NCI-H2227 treated with DMSO at 0.1 percent for 48 hours (cell line): ENCODE data around the gene LHX3.

Experiments used
- DNase-seq: peaks from one replicate; lab custom pipeline; 2025; lab: John Stamatoyannopoulos, UW

LHX3 gene

GRCh38 chr9:136226680-136227407 lies 21.9 kb upstream of the LHX3 start:
- no peak for DNase-seq

DNA sequence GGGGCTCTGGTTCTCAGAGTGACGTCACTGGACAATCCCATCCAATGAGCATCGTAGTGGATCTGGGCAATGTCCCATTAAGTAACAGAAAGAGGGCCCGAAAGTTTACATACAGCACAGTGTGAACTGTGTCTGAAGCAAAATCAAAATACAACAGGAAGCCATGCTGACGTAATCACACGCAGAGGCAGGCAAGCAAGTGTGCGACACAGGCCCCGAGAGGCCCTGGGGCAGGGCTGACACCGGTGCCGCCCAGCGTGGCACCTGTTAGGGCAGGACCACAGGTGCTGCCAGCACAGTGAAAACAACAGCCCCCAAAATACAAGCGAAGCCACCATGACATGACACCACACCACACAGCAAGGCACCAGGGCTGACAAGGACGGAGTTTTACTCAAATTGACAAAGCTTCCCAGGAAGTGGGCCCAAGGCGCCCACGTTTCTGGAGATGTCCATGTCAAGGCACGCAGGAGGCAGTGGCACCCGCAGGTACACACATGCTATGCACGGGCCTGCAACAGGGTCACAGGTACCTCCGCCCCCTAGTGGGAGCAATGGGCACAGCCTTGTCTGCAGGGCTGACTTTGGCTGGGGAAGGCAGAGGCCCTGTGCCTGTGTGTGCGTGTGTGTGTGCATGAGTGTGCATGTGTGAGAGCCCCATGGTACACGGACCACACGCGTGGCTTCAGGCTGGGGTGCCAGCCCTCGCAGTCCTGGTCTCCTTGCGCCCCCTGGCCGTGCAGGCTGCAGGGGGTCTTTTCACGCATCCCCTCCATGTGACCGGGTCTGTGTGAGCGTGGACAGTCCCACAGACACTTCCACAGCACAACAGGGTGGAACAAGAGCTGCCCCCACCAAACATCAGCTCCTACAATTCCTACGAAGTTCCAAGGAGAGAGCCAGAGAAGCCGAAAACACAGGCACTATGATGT lies 21.1 kb upstream of the LHX3 start:
- no peak for DNase-seq

DNA sequence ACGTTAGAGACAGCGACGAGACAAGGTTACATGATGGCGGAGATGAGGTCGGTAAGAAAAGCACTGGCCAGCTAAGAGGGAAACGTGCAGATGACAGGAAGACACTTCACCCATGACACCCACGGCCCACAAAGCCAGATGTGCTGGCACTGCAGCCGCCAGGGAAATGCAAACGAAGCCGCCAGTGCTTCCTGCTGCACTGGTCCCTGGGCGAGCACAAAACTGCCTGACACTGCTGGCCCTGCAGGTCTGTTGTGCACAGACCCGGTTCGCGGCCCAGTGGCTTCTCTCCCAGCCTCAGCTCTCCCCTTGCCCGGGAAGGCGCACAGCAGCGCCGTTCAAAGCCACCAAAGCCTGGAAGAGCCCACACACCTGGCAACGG lies 20.4 kb upstream of the LHX3 start:
- DNase-seq: no peak

GRCh38 chr9:136223871-136224640 lies 19.1 kb upstream of the LHX3 start:
- DNase-seq: no peak

DNA sequence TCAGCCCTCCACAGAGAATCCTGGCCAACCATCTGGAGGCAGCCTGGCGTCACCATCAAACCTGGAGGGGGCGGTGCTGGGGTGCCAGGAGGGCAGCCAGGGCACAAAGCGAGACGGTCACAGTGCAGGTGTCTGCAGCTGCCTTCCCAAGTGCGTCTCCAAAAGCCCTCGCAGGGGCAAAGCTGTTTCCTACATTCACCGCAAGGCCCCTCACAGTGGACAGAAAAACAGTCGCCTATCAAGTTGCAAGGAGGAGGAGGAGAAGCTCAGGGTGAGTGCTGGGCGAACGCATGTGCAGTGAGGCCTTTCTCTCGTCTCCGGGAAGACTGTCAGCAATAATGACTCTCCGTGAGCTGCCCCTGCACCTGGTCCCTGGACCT lies 18.0 kb upstream of the LHX3 start:
- no peak for DNase-seq

DNA sequence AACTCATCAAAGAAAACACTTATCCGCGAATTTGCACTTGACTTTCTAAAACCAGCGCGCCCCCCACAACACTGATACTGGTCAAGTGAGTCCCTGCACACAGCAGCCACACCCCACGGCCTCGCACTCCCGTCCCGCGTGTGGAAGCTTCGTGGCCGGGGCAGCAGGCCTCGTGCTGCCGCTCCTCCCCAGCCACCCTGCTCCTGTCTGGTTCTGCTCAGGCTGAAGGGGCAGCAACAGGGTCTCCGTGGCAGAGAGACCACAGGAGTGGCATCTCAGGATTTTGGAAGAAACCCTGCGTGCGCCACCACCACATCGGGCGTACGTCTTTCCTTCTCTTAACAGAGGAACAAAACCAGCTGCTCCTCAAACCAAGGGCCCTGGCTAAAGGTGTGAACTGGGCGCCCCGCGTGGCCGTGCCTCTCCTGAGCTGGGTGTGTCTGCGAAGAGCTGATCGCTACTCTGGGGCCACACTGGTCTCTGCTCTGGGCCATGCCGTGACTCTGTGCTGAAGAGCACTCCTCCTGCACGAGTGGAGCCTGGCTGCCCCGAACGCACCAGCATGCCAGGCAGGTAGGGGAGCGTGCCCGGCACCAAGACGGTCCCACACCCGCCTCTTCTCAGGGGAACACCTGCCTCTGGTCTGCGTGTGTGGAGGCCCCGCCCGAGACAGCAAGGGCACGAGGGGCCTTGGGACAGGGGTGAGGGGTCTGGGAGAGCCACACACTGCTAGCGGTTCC lies 17.4 kb upstream of the LHX3 start:
- DNase-seq: no peak

GRCh38 chr9:136220017-136220729 lies 15.2 kb upstream of the LHX3 start:
- no peak for DNase-seq

GRCh38 chr9:136219276-136219675 lies 14.3 kb upstream of the LHX3 start:
- DNase-seq: no peak

GRCh38 chr9:136218673-136219072 lies 13.7 kb upstream of the LHX3 start:
- DNase-seq: no peak

DNA sequence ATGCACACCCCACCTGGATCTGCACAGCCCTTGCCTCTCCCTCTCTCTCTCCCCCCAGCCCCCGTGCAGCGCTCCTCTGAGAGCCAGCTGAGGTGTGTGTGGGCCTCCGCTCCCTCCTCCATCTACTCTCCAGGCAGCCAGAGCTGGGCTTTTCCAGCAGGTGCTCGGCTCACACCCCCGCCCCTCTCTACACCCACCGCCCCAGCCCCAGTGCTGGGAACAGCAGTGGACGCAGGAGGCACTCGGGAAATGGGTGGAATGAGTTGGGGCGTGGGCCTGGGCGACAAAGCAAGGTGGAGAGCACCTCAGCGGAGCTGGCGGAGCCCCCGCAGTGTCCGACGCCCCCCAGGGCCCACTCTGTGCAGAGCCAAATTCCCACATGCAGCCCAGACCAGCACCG lies 13.3 kb upstream of the LHX3 start:
- no peak for DNase-seq

- DNase-seq: no peak
Observed at GRCh38 chr9:136216541-136217244, 11.8 kb upstream of the LHX3 start.

GRCh38 chr9:136213733-136214132 lies 8.8 kb upstream of the LHX3 start:
- DNase-seq: no peak

GRCh38 chr9:136212345-136212950 lies 7.5 kb upstream of the LHX3 start:
- DNase-seq: no peak

DNA sequence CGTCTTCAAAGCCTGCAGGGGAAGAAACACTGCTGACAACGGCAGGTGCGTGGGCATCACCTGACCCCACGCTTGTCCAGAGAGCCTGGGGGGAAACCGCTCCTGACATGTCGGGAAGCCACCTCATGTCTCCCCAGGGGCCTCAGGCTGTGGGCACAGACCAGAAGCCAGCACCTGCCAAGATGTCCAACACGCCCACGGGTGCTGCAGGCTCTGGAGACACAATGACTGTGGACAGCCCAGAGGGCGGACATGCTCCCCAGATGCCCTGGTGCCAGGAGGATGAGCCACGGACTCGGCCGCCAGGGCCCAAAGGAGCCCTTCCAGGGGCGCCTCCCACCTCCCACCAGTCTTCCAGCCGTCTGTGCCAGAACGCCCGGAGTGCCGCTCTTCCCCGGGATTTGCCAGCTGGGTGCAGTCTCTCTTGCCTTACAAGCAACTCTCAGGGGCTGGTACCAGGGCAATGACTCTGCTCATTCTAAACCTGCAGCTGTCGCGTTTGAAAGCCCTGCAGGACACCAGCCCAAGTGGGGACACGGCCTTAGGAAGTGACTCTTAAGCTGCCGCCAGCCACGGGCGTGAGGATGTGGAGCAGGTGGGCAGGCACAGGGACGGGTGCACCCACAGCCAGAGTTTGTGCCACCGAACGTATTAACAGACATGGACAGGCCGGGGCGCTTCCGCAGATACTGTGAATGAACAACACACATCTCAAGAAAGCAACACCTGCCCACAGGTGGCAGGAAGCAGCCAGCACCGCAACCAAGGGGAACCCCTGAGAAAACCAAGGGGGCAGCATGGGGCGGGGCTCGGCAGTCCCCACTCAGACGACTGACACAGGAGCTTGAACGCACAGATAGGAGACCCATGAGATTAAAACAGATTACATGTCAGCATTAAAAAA lies 6.8 kb upstream of the LHX3 start:
- DNase-seq: no peak

- no peak for DNase-seq
Observed at GRCh38 chr9:136211006-136211405, 6.1 kb upstream of the LHX3 start.

- DNase-seq: no peak
Observed at GRCh38 chr9:136210276-136210675, 5.3 kb upstream of the LHX3 start.

DNA sequence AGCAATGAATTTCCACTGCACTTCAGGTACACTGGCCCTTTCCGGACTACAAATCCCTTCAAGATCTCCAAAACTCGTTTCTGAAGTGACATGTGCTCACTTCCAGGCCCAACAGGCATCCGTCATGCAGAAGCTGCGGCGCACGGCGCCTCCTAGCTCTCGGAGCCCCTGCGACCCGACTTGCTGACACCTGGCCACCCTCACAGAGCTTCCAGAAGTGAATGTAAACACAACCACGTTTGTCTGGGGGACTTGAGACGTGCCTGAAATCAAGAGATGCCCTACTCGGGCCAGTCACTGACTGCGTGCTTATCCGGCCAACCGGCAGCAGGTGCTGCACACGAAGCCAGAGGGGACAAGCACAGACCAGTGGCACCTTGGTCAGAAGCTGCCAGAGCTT lies 4.9 kb upstream of the LHX3 start:
- no peak for DNase-seq

GRCh38 chr9:136209232-136209631 lies 4.3 kb upstream of the LHX3 start:
- no peak for DNase-seq

DNA sequence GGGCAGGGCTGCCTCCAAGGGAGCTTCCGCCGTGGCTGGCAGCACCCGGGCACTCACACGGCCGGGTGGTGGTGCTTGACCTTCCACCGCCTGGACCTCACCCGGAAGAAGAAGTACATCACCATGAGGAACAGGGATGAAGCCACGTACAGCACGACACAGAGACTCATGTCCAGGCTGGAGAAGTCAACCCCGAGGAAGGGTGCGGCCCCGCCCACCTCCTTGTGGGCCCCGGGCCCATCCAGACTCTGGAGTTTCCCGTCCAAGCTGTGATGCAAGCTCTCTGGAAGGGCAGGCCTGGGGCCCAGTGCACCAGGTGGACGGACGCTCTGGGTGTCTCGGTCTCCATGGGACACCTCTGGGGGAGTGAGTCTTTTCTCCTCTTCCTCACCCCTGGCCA lies 3.7 kb upstream of the LHX3 start:
- DNase-seq: no peak
